Measurements from ENCODE around the gene HINFP. TPM values are rescaled to one million over a fixed set of nuclear protein-coding genes. Genes with fewer than 3 reads are reported as not detected.
"Not testable (repeated sequence)": the region's sequence is repeated elsewhere in the genome, so short reads cannot be mapped to it uniquely, and the experiment has no call there.

HINFP gene
- total RNA-seq, 1 experiment from 2014 or later: 13.6 TPM

- DNase-seq (ENCODE audit: extremely low read depth, low read depth): no peak
These were observed 31.9 kb downstream of the HINFP start for GRCh38 chr11:119153049-119153818.

- no peak for DNase-seq (ENCODE audit: extremely low read depth, low read depth)
These were observed 32.8 kb downstream of the HINFP start for GRCh38 chr11:119154178-119154577.

GRCh38 chr11:119155733-119156492 lies 34.5 kb downstream of the HINFP start:
- peak; percentile 11 for DNase-seq (ENCODE audit: extremely low read depth, low read depth)

GRCh38 chr11:119156496-119156895 lies 35.1 kb downstream of the HINFP start:
- no peak for DNase-seq (ENCODE audit: extremely low read depth, low read depth)

- no peak for DNase-seq (ENCODE audit: extremely low read depth, low read depth)
These were observed 35.7 kb downstream of the HINFP start for GRCh38 chr11:119157063-119157462.

- DNase-seq (ENCODE audit: extremely low read depth, low read depth): no peak
These were observed 37.1 kb downstream of the HINFP start for GRCh38 chr11:119158467-119158866.

GRCh38 chr11:119160151-119160550 lies 38.8 kb downstream of the HINFP start:
- no peak for DNase-seq (ENCODE audit: extremely low read depth, low read depth)

- no peak for DNase-seq (ENCODE audit: extremely low read depth, low read depth)
These were observed 40.5 kb downstream of the HINFP start for GRCh38 chr11:119161871-119162270.

GRCh38 chr11:119166368-119167076 lies 45.1 kb downstream of the HINFP start:
- no peak for DNase-seq (ENCODE audit: extremely low read depth, low read depth)

GRCh38 chr11:119167077-119167458 lies 45.7 kb downstream of the HINFP start:
- DNase-seq (ENCODE audit: extremely low read depth, low read depth): not testable (repeated sequence)

- no peak for DNase-seq (ENCODE audit: extremely low read depth, low read depth)
These were observed 46.6 kb downstream of the HINFP start for GRCh38 chr11:119167933-119168332.

GRCh38 chr11:119168471-119169281 lies 47.3 kb downstream of the HINFP start, which contains the start of gene NLRX1:
TSS of gene NLRX1 (plus strand) at chr11:119168725. CDS start at chr11:119171404, 2,679 bp downstream.
- peak; percentile 80 for DNase-seq (ENCODE audit: extremely low read depth, low read depth)

- no peak for DNase-seq (ENCODE audit: extremely low read depth, low read depth)
These were observed 47.9 kb downstream of the HINFP start for GRCh38 chr11:119169282-119169719.

- DNase-seq (ENCODE audit: extremely low read depth, low read depth): no peak
These were observed 51.1 kb downstream of the HINFP start for GRCh38 chr11:119172513-119172912.

- DNase-seq (ENCODE audit: extremely low read depth, low read depth): no peak
These were observed 52.1 kb downstream of the HINFP start for GRCh38 chr11:119173453-119173852.

- no peak for DNase-seq (ENCODE audit: extremely low read depth, low read depth)
These were observed 54.2 kb downstream of the HINFP start for GRCh38 chr11:119175493-119176077.

GRCh38 chr11:119178166-119178680 lies 56.8 kb downstream of the HINFP start:
- no peak for DNase-seq (ENCODE audit: extremely low read depth, low read depth)

GRCh38 chr11:119179342-119179741 lies 58.0 kb downstream of the HINFP start:
- no peak for DNase-seq (ENCODE audit: extremely low read depth, low read depth)

GRCh38 chr11:119179983-119180382 lies 58.6 kb downstream of the HINFP start:
- no peak for DNase-seq (ENCODE audit: extremely low read depth, low read depth)
